ENCODE data around the gene C1GALT1.

The C1GALT1 gene

DNA sequence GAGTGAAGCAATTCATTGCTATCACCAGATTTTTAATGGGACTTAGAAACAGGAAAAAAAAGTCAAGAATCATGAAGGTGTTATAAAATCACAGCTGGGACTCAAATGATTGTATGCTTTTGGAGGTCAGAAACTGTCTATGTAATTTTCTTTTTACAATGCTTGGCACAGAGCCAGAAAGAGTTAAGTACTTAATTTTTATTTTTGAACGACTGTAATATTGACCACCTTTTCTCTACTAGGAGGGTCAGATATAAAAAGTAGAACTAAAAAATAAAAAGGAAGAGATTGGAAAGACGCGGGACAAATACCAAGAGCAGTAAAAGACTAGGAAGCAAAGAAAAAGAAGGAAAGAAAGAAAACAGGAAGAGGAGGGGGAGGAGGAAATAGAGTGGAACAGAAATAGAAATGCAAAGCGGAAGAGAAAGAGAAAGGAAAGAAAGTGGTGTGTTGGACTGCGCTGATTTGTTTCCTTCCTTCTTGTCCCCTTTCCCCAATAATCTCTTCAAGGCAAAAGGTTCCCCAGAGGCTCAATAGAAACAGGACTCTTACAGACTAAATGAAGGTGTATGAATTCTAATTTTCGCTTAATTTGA is 23.2 kb upstream of the C1GALT1 start:
- Histone ChIP-seq H3K27ac (no peak overlapping the region), H3K27me3 (no peaks in the 10 kb centered on the region), H3K4me1 (ENCODE audit: control insufficient read depth in 1 of 2, insufficient read depth in 1 of 2, low read depth in 1 of 2, low read length in 1 of 2) (peaks cover 0 to 9% of the 10 kb centered on the region in 2 experiments), H3K9me3 (no peaks in the 10 kb centered on the region), H3K36me3 (no peaks in the 10 kb centered on the region), H3K4me3 (ENCODE audit: low read depth in 1 of 2, low read length in 1 of 2) (no peak overlapping the region)
- TF ChIP-seq, protein P1, sequence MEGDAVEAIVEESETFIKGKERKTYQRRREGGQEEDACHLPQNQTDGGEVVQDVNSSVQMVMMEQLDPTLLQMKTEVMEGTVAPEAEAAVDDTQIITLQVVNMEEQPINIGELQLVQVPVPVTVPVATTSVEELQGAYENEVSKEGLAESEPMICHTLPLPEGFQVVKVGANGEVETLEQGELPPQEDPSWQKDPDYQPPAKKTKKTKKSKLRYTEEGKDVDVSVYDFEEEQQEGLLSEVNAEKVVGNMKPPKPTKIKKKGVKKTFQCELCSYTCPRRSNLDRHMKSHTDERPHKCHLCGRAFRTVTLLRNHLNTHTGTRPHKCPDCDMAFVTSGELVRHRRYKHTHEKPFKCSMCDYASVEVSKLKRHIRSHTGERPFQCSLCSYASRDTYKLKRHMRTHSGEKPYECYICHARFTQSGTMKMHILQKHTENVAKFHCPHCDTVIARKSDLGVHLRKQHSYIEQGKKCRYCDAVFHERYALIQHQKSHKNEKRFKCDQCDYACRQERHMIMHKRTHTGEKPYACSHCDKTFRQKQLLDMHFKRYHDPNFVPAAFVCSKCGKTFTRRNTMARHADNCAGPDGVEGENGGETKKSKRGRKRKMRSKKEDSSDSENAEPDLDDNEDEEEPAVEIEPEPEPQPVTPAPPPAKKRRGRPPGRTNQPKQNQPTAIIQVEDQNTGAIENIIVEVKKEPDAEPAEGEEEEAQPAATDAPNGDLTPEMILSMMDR (IDR thresholded peaks at IDR 0.05): no peak

DNA sequence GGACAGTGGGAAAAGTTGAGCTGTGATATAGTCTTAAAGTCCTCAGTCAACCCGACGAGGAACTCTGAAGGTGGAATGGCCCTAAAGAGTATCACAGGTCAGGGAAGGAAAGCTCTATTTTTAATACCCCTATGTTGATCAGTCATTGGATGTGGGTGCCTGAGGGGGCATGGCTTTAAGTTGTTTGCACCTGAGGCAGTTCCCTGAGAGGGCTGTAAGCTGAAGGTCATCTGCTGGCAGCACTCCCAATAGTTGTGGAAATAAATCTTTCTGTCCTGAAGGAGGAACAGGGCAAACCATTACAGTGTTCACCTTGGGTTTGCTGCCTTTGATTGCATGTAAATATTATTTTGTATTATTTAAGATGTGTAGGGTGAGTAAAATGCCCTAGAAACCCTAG is 17.8 kb upstream of the C1GALT1 start:
- peaks cover 0 to 3% of the 10 kb centered on the region in 2 experiments for H3K4me1 ChIP-seq (ENCODE audit: control insufficient read depth in 1 of 2, insufficient read depth in 1 of 2, low read depth in 1 of 2, low read length in 1 of 2)
- H3K36me3 ChIP-seq: no peaks in the 10 kb centered on the region
- H3K27me3 ChIP-seq: no peaks in the 10 kb centered on the region
- TF ChIP-seq, protein P1 (IDR thresholded peaks at IDR 0.05): no peak
- no peak overlapping the region for H3K4me3 ChIP-seq (ENCODE audit: low read depth in 1 of 2, low read length in 1 of 2)
- H3K9me3 ChIP-seq: no peaks in the 10 kb centered on the region
- H3K27ac ChIP-seq: no peak overlapping the region

DNA sequence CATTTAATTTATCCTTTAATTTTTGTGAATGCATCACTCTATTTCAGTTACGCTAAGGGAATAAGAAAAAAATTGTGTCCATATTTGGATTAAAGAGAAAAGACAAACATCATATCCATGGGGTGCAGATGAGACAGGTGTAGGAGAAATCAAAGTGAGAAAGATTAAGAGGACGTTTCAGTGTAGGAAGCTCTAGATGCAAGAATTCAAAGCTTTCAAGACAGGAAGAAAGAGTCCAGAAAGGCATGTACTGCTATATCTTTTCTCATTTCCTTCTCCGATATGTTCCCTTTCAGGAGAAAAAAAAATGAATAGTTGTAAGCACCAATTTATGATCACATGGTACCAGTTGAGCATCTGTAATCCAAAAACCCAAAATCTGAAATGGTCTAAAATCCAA is 17.0 kb upstream of the C1GALT1 start:
- H3K9me3 ChIP-seq: no peaks in the 10 kb centered on the region
- H3K27ac ChIP-seq: no peak overlapping the region
- H3K36me3 ChIP-seq: no peaks in the 10 kb centered on the region
- TF ChIP-seq, protein P1 (IDR thresholded peaks at IDR 0.05): no peak
- H3K27me3 ChIP-seq: no peaks in the 10 kb centered on the region
- H3K4me3 ChIP-seq (ENCODE audit: low read depth in 1 of 2, low read length in 1 of 2): no peak overlapping the region
- no peaks in the 10 kb centered on the region for H3K4me1 ChIP-seq (ENCODE audit: control insufficient read depth in 1 of 2, insufficient read depth in 1 of 2, low read depth in 1 of 2, low read length in 1 of 2)

DNA sequence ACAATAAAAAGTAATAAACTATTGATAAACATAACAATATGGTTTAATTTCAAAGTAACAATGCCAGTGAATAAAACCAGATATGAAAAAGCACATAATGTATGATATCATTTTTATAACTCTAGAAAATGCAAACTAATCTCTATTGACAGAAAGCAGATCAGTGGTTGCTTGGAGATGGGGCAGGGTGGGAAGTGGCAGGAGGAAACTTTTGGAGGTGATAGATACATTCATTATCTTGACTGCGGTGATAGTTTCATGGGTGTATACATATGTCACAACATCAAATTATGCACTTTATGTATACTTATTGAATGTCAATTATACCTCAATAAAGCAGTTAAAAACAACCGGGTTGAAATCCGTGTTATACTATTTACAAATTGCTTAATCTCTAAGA is 16.0 kb upstream of the C1GALT1 start:
- Histone ChIP-seq H3K27me3 (no peaks in the 10 kb centered on the region), H3K4me1 (ENCODE audit: control insufficient read depth in 1 of 2, insufficient read depth in 1 of 2, low read depth in 1 of 2, low read length in 1 of 2) (no peaks in the 10 kb centered on the region), H3K27ac (no peak overlapping the region), H3K4me3 (ENCODE audit: low read depth in 1 of 2, low read length in 1 of 2) (no peak overlapping the region), H3K9me3 (no peaks in the 10 kb centered on the region), H3K36me3 (no peaks in the 10 kb centered on the region)
- TF ChIP-seq, protein P1 (IDR thresholded peaks at IDR 0.05): no peak

DNA sequence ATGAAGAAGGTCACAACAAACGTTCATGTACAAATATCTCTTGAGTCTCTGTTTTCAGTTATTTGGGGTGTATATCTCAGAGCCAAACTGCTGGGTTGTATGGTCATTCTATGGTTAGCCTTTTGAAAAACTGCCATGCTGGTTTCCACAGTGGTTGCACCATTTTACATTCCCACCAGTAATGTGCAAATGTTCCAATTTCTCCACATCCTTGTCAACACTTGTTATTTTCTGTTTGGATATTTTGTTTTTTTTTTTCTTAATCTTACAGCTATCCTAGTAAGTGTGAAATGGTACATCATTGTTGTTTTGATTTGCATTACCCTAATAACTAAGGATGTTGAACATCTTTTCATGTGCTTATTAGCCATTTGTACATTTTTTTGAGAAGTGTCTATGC is 13.0 kb upstream of the C1GALT1 start:
- H3K27me3 ChIP-seq: no peaks in the 10 kb centered on the region
- TF ChIP-seq, protein P1 (IDR thresholded peaks at IDR 0.05): no peak
- H3K27ac ChIP-seq: no peak overlapping the region
- no peaks in the 10 kb centered on the region for H3K4me1 ChIP-seq (ENCODE audit: control insufficient read depth in 1 of 2, insufficient read depth in 1 of 2, low read depth in 1 of 2, low read length in 1 of 2)
- no peak overlapping the region for H3K4me3 ChIP-seq (ENCODE audit: low read depth in 1 of 2, low read length in 1 of 2)
- H3K36me3 ChIP-seq: no peaks in the 10 kb centered on the region
- no peaks in the 10 kb centered on the region for H3K9me3 ChIP-seq

Data from neutrophil (primary cell).